NK-92 (cell line): Measurements from ENCODE around the gene AK9.
"Not testable (repeated sequence)": the region's sequence is repeated elsewhere in the genome, so short reads cannot be mapped to it uniquely, and the experiment has no call there.

Experiments used
- DNase-seq: peaks from one replicate; lab custom pipeline; 2025; ENCODE audit not compliant: unreplicated experiment; lab: John Stamatoyannopoulos, UW

AK9 gene

DNA sequence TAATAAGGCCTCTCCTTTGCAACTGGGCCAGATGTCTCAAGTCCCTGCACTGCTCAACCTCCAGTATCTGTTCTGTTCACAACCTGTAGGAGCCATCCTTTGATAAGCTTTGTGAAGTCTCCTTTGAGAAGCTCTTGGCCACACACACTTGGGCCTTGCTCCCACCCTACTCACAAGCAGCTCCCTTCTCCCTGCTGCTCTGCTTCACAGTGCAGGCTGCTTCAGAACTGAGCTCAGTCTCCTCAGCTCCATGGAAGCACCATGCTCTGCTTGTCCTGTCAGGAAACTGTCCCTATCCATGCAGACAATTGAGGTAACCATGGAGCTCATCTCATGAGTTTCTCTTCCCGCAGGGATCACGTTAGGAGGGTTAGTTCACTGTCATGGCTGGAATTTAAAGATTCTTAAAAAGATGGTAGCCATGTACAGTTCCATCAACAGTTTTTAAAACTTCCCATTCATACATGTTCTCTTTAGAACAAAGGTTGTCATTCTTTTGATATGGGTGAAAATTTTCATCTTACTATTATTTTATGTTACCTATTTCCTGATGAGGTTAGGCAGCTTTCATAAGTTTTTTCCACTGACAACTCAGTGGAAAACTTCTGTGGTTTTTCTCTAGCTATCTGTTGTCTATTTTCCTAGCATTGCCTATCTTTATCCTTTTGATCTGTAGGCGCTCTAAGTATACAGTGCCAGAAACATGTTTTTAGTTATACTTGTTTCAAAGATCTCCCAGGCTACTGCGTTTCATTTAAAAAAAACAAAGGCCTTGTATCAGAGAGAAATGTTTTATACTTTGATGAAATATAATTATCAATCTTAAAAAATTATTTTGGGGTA, 62.6 kb downstream of the AK9 start:
- DNase-seq: no peak

DNA sequence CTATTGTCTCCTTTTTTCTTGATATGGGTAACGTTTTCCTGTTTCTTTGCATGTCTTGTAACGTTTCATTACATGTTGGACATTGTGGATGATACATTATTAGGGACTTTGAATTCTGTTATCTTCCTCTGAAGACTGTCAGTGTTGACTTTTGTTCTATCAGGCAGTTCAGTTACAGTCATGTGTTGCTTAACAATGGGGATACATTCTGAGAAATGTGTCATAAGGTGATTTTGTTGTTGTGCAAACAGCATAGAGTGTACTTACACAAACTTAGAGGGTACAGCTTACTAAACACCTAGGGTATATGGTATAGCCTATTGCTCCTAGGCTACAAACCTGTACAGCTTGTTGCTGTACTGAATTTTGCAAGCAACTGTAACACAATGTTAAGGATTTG, 64.7 kb downstream of the AK9 start:
- DNase-seq: no peak

DNA sequence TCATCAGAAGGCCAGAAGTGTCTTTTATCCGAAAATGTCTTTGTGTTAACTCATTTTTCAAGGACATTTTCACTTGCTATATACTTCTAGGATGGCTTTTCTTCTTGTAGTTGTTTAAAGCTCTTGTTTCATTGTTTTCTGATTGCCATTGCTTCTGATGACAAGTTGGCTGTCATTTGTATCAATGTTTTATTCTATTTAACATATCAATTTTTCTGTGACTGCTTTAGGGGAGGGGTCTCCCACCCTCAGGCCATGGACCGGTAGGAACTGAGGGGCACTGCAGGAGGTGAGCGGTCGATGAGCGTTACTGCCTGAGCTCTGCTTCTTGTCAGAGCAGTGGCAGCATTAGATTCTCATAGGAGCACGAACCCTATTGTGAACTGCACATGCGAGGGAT, 65.8 kb downstream of the AK9 start:
- no peak for DNase-seq

DNA sequence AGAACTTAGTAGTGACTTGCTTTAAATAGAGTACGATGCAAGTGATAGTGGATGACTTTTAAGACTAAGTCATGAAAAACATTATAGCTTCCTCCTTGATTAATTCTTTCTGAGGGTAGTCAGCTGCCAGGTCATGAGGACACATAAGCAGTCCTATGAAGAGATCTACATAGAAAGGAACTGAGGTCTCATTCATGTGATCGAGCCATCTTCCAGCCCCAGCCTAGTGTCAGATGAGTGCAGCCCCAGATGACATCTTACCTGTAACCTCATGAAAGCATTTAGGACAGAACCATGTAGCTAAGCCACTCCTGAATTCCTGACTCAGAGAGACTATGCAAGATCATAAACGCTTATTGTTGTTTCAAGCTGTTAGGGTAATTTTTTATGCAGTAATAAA, 67.7 kb downstream of the AK9 start:
- DNase-seq: no peak

DNA sequence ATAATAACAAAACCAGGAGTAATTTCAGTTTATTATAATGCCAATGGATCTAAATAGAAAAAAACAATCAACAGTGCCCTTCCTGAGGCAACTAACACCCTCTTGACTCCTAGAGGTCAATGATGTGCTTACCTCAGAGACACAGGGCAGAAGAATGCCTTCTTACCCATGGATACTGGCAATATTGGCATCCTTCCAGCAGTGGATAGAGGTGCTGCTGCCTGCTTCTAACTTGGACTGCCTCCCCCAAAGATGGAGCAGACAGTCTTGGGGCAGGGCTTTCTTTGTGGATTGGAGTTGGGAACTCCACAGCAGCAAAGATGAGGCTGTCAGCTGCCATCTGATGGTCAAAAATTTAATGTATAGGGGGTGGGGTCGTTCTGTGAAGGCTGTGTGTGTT, 78.7 kb downstream of the AK9 start:
- no peak for DNase-seq

DNA sequence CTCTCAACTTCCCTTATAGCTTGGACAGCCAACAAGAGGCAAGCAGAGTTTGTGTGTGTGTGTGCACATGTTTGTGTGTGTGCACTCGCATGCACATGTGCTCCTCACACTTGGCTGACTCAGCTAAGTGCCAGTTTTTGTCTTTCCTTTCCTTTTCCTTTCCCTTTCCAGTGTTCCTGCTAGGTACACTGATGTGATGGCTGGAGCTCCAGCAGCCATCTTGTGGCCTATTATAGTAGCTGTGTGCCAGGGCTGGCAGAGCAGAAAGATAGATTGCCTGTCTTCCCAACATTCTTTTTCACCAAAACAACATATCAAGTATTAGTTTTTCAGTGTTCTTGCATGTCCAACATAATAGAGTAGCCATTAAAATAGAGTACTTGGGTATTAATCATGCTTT, 79.5 kb downstream of the AK9 start:
- no peak for DNase-seq

GRCh38 chr6:109610590-109610989, 80.4 kb downstream of the AK9 start:
- DNase-seq: no peak

DNA sequence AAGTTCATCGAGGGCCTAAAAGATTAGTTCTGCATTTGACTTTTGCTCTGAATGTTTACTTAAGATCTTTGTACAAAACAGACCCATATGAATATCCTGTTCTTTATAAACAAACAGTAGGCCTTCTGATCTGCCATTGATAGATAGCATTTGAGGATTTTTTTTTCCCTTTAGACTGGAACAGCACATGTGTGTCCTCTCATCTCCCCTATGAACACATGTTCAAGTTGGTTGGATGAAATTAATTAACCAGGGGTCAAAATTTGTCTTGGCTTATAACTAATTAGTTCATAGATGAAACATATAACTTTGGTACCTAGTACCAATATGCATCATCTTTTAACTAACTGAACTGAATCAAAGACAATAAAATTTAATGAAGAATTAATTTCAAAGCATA, 81.3 kb downstream of the AK9 start:
- DNase-seq: no peak

DNA sequence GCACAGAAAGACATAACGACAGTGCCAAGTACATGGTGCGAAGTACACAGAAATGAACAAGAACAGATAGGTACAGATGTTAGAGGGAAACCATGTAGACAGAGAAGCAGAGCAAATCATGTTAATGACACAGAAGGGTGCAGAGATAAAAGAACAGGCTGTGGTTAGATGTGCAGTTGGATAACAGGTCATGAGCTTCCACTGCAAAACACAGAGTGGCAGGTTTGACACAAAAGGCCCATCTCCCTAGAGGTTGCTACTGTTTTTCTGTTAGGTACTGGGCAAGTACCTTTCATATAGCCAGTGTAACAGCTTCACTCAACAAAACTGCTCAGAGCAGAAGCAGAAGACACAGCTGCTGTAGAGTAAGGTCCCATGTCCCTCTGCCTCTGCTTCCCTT, 84.6 kb downstream of the AK9 start:
- no peak for DNase-seq

GRCh38 chr6:109595998-109596397, 95.0 kb downstream of the AK9 start:
- DNase-seq: no peak

- DNase-seq: no peak
Measured at GRCh38 chr6:109580519-109580918, 110.5 kb downstream of the AK9 start.

GRCh38 chr6:109579361-109579760, 111.6 kb downstream of the AK9 start:
- DNase-seq: no peak

GRCh38 chr6:109569901-109570300, 121.1 kb downstream of the AK9 start:
- DNase-seq: not testable (repeated sequence)

DNA sequence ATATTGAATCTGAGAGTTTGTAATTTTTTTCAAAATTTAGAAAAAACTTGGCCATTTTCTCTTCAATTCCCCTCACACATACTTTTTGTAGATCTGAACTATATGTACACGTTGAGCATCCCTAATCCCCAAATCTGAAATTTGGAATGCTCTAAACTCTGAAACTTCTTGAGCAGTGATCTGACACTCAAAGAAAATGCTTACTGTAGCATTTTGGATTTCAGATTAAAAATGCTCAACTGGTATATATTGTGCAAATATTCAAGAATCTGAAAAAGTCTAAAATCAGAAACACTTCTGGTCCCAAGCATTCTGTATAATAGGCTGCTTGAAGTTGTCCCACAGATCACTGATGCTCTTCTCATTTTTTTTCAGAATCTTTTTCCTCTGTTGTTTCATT, 129.2 kb downstream of the AK9 start:
- no peak for DNase-seq

GRCh38 chr6:109531446-109531845, 159.6 kb downstream of the AK9 start:
- DNase-seq: no peak

- DNase-seq: no peak
Measured at GRCh38 chr6:109527989-109528388, 163.0 kb downstream of the AK9 start.

DNA sequence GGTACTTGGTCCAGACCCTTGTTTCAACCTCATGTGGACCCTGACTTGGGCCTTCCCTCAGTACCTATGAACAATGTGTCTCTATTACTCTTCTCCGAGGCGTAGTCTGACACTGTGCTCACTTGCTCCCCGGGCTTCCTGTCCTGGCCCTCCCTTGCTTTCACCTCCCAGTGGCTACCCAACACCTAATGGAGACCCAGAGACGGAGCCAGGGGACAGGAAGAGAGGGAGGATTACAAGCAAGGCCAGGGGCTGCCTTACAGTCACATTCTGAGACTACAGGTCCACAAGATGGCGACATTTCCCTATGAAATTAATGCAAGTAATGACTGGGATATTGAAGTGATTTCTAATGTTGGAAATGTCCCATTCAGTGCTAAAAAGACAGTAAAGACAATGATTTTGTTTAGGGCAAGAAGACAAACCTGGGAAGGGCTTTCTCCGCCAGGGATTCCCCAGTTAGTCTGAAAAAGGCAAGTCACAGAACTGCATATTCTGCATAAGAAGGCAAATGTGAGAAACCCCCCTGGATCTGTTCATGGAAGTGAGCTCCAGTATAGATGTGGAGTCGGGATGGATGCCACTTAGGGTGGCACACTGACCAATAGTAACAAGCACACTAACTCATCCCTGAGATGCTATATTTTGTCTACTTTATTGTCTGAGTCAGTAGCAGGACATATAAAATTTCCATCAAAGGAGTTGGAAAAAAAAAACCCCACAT, 163.9 kb downstream of the AK9 start:
- no peak for DNase-seq

- DNase-seq: no peak
Measured at GRCh38 chr6:109524129-109524528, 166.9 kb downstream of the AK9 start.

DNA sequence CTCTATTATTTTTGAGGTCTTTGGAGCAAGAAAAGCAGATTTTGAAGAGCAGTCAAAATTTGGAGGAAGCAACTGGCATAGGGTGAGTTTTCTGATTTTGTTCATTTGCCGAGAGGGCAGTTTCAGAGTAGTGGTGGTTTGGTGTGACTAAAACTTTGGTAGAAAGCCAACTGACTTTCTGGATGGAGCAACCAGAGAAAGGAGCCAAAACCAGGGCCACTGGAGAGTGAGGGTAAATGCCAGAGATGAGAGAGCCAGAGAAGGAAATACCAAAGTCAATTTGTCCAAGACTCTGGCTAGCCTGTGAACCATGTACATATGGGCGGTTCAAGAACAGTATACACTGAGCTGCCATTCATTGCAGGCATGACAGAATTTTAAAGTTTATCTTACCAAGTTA, 167.5 kb downstream of the AK9 start:
- no peak for DNase-seq

DNA sequence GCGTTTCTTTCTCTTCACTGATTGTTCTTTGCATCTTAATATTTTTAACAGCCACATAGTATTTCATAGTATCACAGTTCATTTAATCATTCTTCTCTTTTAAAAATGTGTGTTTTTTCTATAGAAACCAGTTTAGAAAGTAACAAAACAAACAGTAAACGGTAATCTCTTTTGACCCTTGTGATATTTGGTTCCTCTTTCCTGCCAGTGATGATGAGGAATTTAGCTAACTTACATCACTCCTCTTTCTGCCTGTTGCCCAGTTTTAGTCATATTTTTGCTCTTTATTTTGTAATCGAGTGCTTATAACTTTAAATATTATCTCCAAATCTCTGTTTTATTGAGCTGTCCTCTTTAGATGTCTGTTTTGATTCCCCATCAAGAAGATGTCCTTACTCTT, 169.9 kb downstream of the AK9 start:
- no peak for DNase-seq

- DNase-seq: not testable (repeated sequence)
Measured at GRCh38 chr6:109519647-109520046, 171.4 kb downstream of the AK9 start.

GRCh38 chr6:109516929-109517328, 174.1 kb downstream of the AK9 start:
- DNase-seq: no peak
